Umbilical cord (tissue), 2 donors: ENCODE results near the gene ABTB2. TPM values are rescaled to one million over a fixed set of nuclear protein-coding genes. Genes with fewer than 3 reads are reported as not detected.

Source experiments
- DNase-seq: peaks from one replicate; pipeline ENCODE4 v3.0.0-alpha.2; 2015; ENCODE audit warnings: low spot score
- total RNA-seq: library from RNA; depleted of rRNA; stranded (reverse); fragments of >200 nt; gene quantifications from one replicate; pipeline ENCODE4 v1.2.3, GENCODE V29; 2014; ENCODE audit warnings: low replicate concordance; ENCODE audit not compliant: insufficient read depth

The ABTB2 gene
- total RNA-seq, 1 donor from 2014 or later: 3.9 TPM

- DNase-seq: no peak
Measured at GRCh38 chr11:34360046-34360445, 2.2 kb upstream of the ABTB2 start.

GRCh38 chr11:34359548-34359891 is 1.7 kb upstream of the ABTB2 start:
- DNase-seq: no peak

- DNase-seq: peak; percentile 92
Measured at GRCh38 chr11:34358728-34359547, 1.1 kb upstream of the ABTB2 start.

- peak; percentile 86 for DNase-seq
Measured at GRCh38 chr11:34358258-34358727, 483 bp upstream of the ABTB2 start.

- peak; percentile 53 for DNase-seq
Measured at GRCh38 chr11:34356913-34357700, 703 bp downstream of the ABTB2 start.

GRCh38 chr11:34356576-34356912 is 1.3 kb downstream of the ABTB2 start:
- DNase-seq: peak; percentile 44

GRCh38 chr11:34356130-34356529 is 1.7 kb downstream of the ABTB2 start:
- DNase-seq: no peak

GRCh38 chr11:34355726-34356125 is 2.1 kb downstream of the ABTB2 start:
- no peak for DNase-seq

- DNase-seq: no peak
Measured at GRCh38 chr11:34354782-34355181, 3.0 kb downstream of the ABTB2 start.

- DNase-seq: no peak
Measured at GRCh38 chr11:34353881-34354280, 3.9 kb downstream of the ABTB2 start.

- DNase-seq: no peak
Measured at GRCh38 chr11:34351687-34352469, 5.9 kb downstream of the ABTB2 start.

GRCh38 chr11:34351051-34351450 is 6.8 kb downstream of the ABTB2 start:
- DNase-seq: no peak

GRCh38 chr11:34349882-34350281 is 7.9 kb downstream of the ABTB2 start:
- no peak for DNase-seq

- DNase-seq: no peak
Measured at GRCh38 chr11:34348919-34349318, 8.9 kb downstream of the ABTB2 start.

- no peak for DNase-seq
Measured at GRCh38 chr11:34348096-34348495, 9.7 kb downstream of the ABTB2 start.

- DNase-seq: peak; percentile 92
Measured at GRCh38 chr11:34346551-34346950, 11.3 kb downstream of the ABTB2 start.

- DNase-seq: peak; percentile 90
Measured at GRCh38 chr11:34345991-34346480, 11.8 kb downstream of the ABTB2 start.

GRCh38 chr11:34345540-34345876 is 12.3 kb downstream of the ABTB2 start:
- DNase-seq: no peak

GRCh38 chr11:34344768-34345539 is 12.9 kb downstream of the ABTB2 start:
- DNase-seq: peak; percentile 43

GRCh38 chr11:34344410-34344767 is 13.4 kb downstream of the ABTB2 start:
- DNase-seq: no peak

GRCh38 chr11:34343686-34344085 is 14.1 kb downstream of the ABTB2 start:
- no peak for DNase-seq
